SK-N-SH treated with all-trans-retinoic acid at 6 μM for 48 hours (cell line): ENCODE results near the gene RABGAP1L.

Experiments used
- ATAC-seq: fragments of 200-7000 bp; cut with Tn5 transposase; 3 replicates; pipeline ENCODE4 v1.9.1; 2020; ENCODE audit warnings: mild to moderate bottlenecking, moderate library complexity
- ARNTL ChIP-seq: fragments of 450-650 bp; formaldehyde crosslinking; IDR thresholded peaks from 2 replicates; pipeline ENCODE4 v1.5.0; 2020; ENCODE audit warnings: low read depth, mild to moderate bottlenecking, moderate library complexity, borderline replicate concordance
- BACH2 ChIP-seq: fragments of 250-450 bp; sonication (Bioruptor Pico); IDR thresholded peaks from 2 replicates; pipeline ENCODE4 v1.9.0; 2021; ENCODE audit warnings: mild to moderate bottlenecking, borderline replicate concordance
- CREB5 ChIP-seq: fragments of 250-450 bp; sonication (Bioruptor Pico); IDR thresholded peaks from 2 replicates; pipeline ENCODE4 v1.5.1; 2020; ENCODE audit warnings: low read depth, mild to moderate bottlenecking, moderate library complexity
- CSDC2 ChIP-seq: fragments of 250-450 bp; sonication (Bioruptor Pico); IDR thresholded peaks from 2 replicates; pipeline ENCODE4 v1.5.0; 2020; ENCODE audit warnings: mild to moderate bottlenecking, moderate library complexity
- CSRNP3 ChIP-seq: fragments of 250-450 bp; sonication (Bioruptor Pico); IDR thresholded peaks from 2 replicates; pipeline ENCODE4 v1.5.1; 2021; ENCODE audit warnings: mild to moderate bottlenecking, moderate library complexity
- ESRRG ChIP-seq: fragments of 250-450 bp; sonication (Bioruptor Pico); IDR thresholded peaks from 2 replicates; pipeline ENCODE4 v1.6.1; 2021; ENCODE audit warnings: mild to moderate bottlenecking
- GLIS3 ChIP-seq: fragments of 250-450 bp; sonication (Bioruptor Pico); IDR thresholded peaks from 2 replicates; pipeline ENCODE4 v1.5.0; 2020; ENCODE audit warnings: mild to moderate bottlenecking, moderate library complexity
- ISL1 ChIP-seq: fragments of 250-450 bp; sonication (Bioruptor Pico); IDR thresholded peaks from 2 replicates; pipeline ENCODE4 v2.1.2; 2022; ENCODE audit warnings: mild to moderate bottlenecking, moderate library complexity
- PATZ1 ChIP-seq: fragments of 250-450 bp; sonication (Bioruptor Pico); IDR thresholded peaks from 2 replicates; pipeline ENCODE4 v1.8.0; 2020; ENCODE audit warnings: mild to moderate bottlenecking, moderate library complexity, borderline replicate concordance
- PPARA ChIP-seq: fragments of 250-450 bp; sonication (Bioruptor Pico); IDR thresholded peaks from 2 replicates; pipeline ENCODE4 v1.5.0; 2020; ENCODE audit warnings: mild to moderate bottlenecking, borderline replicate concordance
- RARB ChIP-seq: fragments of 250-450 bp; sonication (Bioruptor Pico); IDR thresholded peaks from 2 replicates; pipeline ENCODE4 v1.8.0; 2021; ENCODE audit warnings: mild to moderate bottlenecking, moderate library complexity
- SNAI2 ChIP-seq: fragments of 250-450 bp; sonication (Bioruptor Pico); IDR thresholded peaks from 2 replicates; pipeline ENCODE4 v1.5.0; 2020; ENCODE audit warnings: mild to moderate bottlenecking, moderate library complexity
- TCF4 ChIP-seq: fragments of 250-450 bp; sonication (Bioruptor Pico); IDR thresholded peaks from 2 replicates; pipeline ENCODE4 v1.8.0; 2021; ENCODE audit warnings: mild to moderate bottlenecking, moderate library complexity, borderline replicate concordance
- TOX ChIP-seq: fragments of 250-450 bp; sonication (Bioruptor Pico); IDR thresholded peaks from 2 replicates; pipeline ENCODE4 v1.8.0; 2021; ENCODE audit warnings: mild to moderate bottlenecking, moderate library complexity, borderline replicate concordance
- TSHZ2 ChIP-seq: fragments of 250-450 bp; sonication (Bioruptor Pico); IDR thresholded peaks from 2 replicates; pipeline ENCODE4 v1.5.0; 2020; ENCODE audit warnings: mild to moderate bottlenecking, moderate library complexity
- ZC3H10 ChIP-seq: fragments of 250-450 bp; sonication (Bioruptor Pico); IDR thresholded peaks from 2 replicates; pipeline ENCODE4 v1.5.1; 2021; ENCODE audit warnings: mild to moderate bottlenecking, moderate library complexity
- ZFP3 ChIP-seq: fragments of 250-450 bp; sonication (Bioruptor Pico); IDR thresholded peaks from 2 replicates; pipeline ENCODE4 v1.5.0; 2020; ENCODE audit warnings: mild to moderate bottlenecking, moderate library complexity
- ZFP30 ChIP-seq: fragments of 450-650 bp; formaldehyde crosslinking; IDR thresholded peaks from 2 replicates; pipeline ENCODE4 v1.5.0; 2022; ENCODE audit warnings: mild to moderate bottlenecking, moderate library complexity
- ZNF565 ChIP-seq: fragments of 450-650 bp; formaldehyde crosslinking; conservative IDR thresholded peaks from 2 replicates; pipeline ENCODE4 v1.5.0; 2020; ENCODE audit warnings: low read depth, mild to moderate bottlenecking, moderate library complexity
- ZNF70 ChIP-seq: fragments of 450-650 bp; formaldehyde crosslinking; IDR thresholded peaks from 2 replicates; pipeline ENCODE4 v1.5.0; 2020; ENCODE audit warnings: mild to moderate bottlenecking, moderate library complexity
- ZNF8 ChIP-seq: fragments of 450-650 bp; formaldehyde crosslinking; IDR thresholded peaks from 2 replicates; pipeline ENCODE4 v1.5.0; 2020; ENCODE audit warnings: mild to moderate bottlenecking, moderate library complexity

RABGAP1L gene

GRCh38 chr1:174931214-174931613 lies 771.9 kb downstream of the RABGAP1L start:
- TF ChIP-seq TOX (no peak), ZNF565 (no peak)
- no peak for ATAC-seq

GRCh38 chr1:174932587-174932986 lies 773.3 kb downstream of the RABGAP1L start:
- no peak for TF ChIP-seq ZFP30 (CRISPR knock-in tag)
- TF ChIP-seq ZNF565 = no peak
- TF ChIP-seq CSRNP3 (CRISPR knock-in tag) = no peak
- TF ChIP-seq ARNTL (CRISPR knock-in tag) = no peak
- TF ChIP-seq CREB5 = no peak
- TF ChIP-seq GLIS3 = no peak
- no peak for TF ChIP-seq TSHZ2
- no peak for TF ChIP-seq RARB (CRISPR knock-in tag)
- no peak for TF ChIP-seq SNAI2
- no peak for TF ChIP-seq BACH2 (CRISPR knock-in tag)
- no peak for TF ChIP-seq ZNF70 (CRISPR knock-in tag)
- no peak for TF ChIP-seq ISL1 (CRISPR knock-in tag)
- TF ChIP-seq CSDC2 (CRISPR knock-in tag) = no peak
- TF ChIP-seq ZC3H10 = no peak
- no peak for TF ChIP-seq ZNF8 (CRISPR knock-in tag)
- no peak for TF ChIP-seq ESRRG (CRISPR knock-in tag)
- no peak for TF ChIP-seq ZFP3 (CRISPR knock-in tag)
- no peak for TF ChIP-seq TCF4 (CRISPR knock-in tag)
- no peak for TF ChIP-seq PATZ1 (CRISPR knock-in tag)
- TF ChIP-seq TOX = no peak
- TF ChIP-seq, all 23 proteins: peak for 0
- no peak for ATAC-seq

GRCh38 chr1:174935961-174936727 lies 776.8 kb downstream of the RABGAP1L start:
- no peak for TF ChIP-seq RARB (CRISPR knock-in tag)
- TF ChIP-seq PPARA (CRISPR knock-in tag) = no peak
- no peak for TF ChIP-seq CSDC2 (CRISPR knock-in tag)
- TF ChIP-seq CREB5 = no peak
- no peak for TF ChIP-seq TOX
- no peak for TF ChIP-seq SNAI2
- TF ChIP-seq BACH2 (CRISPR knock-in tag) = no peak
- TF ChIP-seq ZC3H10 = no peak
- TF ChIP-seq ESRRG (CRISPR knock-in tag) = no peak
- TF ChIP-seq CSRNP3 (CRISPR knock-in tag) = no peak
- no peak for ATAC-seq
